GM18499 (cell line): ENCODE results near the gene PRDM4.

Experiments
- ATAC-seq: cut with Tn5 transposase; IDR thresholded peaks from one replicate; pipeline ENCODE4 v1.9.1; 2021; ENCODE audit warnings: moderate number of reproducible peaks; ENCODE audit not compliant: insufficient read depth, unreplicated experiment

The PRDM4 gene

GRCh38 chr12:107760809-107761501 is at the start of gene PRDM4:
PRDM4 (minus strand) TSS chr12:107761137; CDS start chr12:107760515, 622 bp downstream.
- peak; percentile 66 for ATAC-seq

GRCh38 chr12:107807471-107808150 is 46.7 kb upstream of the PRDM4 start:
- no peak for ATAC-seq

GRCh38 chr12:107805488-107806180 is 44.7 kb upstream of the PRDM4 start:
- no peak for ATAC-seq

- ATAC-seq: no peak
Measured at GRCh38 chr12:107803092-107803491, 42.2 kb upstream of the PRDM4 start.

GRCh38 chr12:107801150-107801549 is 40.2 kb upstream of the PRDM4 start:
- no peak for ATAC-seq

DNA sequence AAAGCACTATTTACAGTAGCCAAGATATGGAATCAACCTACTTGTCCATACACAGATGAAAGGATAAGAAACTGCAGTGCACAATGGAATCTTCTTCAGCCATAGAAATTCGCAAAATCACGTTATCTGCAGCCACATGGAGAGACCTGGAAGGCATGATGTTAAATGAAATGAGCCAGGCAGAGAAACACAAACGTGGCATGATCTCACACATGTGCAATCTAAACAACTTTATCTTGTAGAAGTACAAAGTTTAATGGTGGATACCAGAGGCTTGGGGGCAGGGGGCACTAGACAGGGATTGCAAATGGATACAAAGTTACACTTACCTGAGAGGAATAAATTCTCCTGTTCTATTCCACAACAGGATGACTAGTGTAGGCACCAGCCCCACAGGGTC is 37.6 kb upstream of the PRDM4 start:
- no peak for ATAC-seq

GRCh38 chr12:107794451-107794850 is 33.5 kb upstream of the PRDM4 start:
- ATAC-seq: no peak

GRCh38 chr12:107791465-107792089 is 30.6 kb upstream of the PRDM4 start:
- ATAC-seq: no peak

GRCh38 chr12:107788690-107789458 is 27.9 kb upstream of the PRDM4 start:
- ATAC-seq: no peak

- ATAC-seq: no peak
Measured at GRCh38 chr12:107788281-107788680, 27.3 kb upstream of the PRDM4 start.

DNA sequence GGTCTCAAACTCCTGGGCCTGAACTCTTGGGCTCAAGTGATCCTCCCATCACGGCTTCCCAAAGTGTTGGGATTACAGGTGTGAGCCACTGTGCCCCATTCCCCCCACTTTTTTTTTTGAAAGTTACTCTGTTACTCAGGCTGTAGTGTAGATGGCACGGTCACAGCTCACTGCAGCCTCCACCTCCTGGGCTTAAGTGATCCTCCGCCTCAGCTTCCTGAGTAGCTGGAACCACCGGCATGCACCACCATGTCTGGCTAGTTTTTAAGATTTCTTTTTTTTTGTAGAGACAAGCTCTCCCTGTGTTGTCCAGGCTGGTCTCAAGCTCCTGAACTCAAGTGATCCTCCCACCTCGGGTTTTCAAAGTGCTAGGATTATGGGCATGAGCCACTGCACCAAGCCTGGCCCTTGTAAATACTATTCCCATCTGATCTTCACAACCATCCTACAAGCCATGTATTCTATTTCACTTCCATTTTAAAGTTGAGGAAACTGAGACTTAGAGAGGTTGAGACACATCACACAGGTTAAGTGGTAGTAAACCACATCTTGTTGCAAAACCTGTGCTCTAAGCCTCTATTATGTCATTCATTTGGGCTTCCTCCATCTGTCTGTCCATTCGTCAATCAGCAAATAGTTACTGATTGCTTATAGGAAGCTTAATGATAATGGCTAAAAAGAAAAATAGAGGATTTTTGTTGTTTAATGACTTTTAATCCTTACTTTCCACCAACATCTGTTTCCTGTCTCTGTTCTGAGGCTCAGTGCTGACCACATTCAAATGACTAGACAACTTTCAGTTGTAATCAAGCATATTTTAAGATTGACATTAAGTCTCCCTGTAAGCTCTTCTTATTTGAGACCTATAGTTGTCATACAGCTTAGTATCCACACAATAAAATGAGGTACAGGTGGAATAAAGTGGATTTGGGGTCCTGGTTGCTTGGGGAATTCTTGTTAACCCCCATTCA is 22.8 kb upstream of the PRDM4 start:
- ATAC-seq: no peak

DNA sequence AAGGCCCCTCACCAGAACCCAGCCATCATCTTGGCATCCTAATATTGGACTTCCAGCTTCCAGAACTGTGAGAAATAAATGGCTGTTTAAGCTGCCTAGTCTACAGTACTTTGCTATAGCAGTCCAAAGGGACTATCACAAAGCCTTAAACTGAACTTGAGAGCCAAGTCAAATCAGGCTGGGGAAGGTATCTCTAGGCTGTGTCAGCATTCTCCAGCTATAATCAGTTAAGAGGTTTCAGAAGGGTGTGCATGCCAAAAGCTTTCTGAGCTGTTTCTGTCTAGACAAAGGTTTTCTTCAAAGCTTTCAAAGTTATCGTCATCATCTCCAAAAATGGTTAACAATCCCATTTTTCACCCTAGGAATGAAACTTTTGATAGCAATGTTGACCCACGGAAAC is 21.1 kb upstream of the PRDM4 start:
- ATAC-seq: no peak

- no peak for ATAC-seq
Measured at GRCh38 chr12:107780298-107780697, 19.4 kb upstream of the PRDM4 start.

- ATAC-seq: peak; percentile 63
Measured at GRCh38 chr12:107779077-107779831, 18.3 kb upstream of the PRDM4 start.

GRCh38 chr12:107778383-107779025 is 17.6 kb upstream of the PRDM4 start:
- no peak for ATAC-seq

DNA sequence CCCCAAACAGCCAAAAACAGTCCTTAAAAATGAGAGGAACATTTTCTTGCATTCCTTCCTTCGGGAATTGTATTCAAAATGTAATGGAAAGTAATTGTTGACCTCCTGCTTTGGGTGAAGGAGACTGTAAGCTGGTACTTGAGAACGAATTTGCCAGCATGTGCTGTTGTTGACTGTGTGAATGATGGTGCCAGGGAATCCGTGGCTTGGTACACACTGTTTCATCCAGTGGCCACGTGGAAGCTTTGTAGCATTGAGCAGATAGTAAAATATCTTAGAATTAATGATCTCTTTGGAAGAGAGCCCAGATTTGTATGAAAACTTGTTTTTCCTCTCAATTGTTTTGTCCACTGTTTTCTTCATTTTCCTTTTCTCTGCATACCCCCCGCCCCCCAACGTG is 15.2 kb upstream of the PRDM4 start:
- no peak for ATAC-seq

GRCh38 chr12:107775093-107775721 is 14.3 kb upstream of the PRDM4 start:
- no peak for ATAC-seq
